Mesothelial cell of epicardium (in vitro differentiated cells): ENCODE measurements around the gene LOXL4. TPM values are rescaled to one million over a fixed set of nuclear protein-coding genes. Genes with fewer than 3 reads are reported as not detected.

Experiments used
- DNase-seq, 2 experiments: peaks; one replicate each; pipeline ENCODE4 v3.0.0; 2021; ENCODE audit warnings: low spot score in 2 of 2; ENCODE audit not compliant: unreplicated experiment in 2 of 2
- H3K27ac Mint-ChIP-seq: 2 replicates; pipeline ENCODE4 v1.8.0; 2021; ENCODE audit warnings: mixed read lengths
- H3K27me3 Mint-ChIP-seq: 2 replicates; pipeline ENCODE4 v1.8.0; 2021; ENCODE audit warnings: low read depth, mixed read lengths
- H3K36me3 Mint-ChIP-seq: 2 replicates; pipeline ENCODE4 v1.8.0; 2021; ENCODE audit warnings: mixed read lengths
- H3K4me1 Mint-ChIP-seq: 2 replicates; pipeline ENCODE4 v1.8.0; 2021; ENCODE audit warnings: mixed read lengths
- H3K4me3 Mint-ChIP-seq: 2 replicates; pipeline ENCODE4 v1.8.0; 2021; ENCODE audit warnings: mild to moderate bottlenecking, moderate library complexity, mixed read lengths
- H3K9me3 Mint-ChIP-seq: 2 replicates; pipeline ENCODE4 v1.8.0; 2021; ENCODE audit warnings: mixed read lengths
- CTCF ChIP-seq: fragments of 200-600 bp; sonication (generic); IDR thresholded peaks from one replicate; pipeline ENCODE4 v1.5.0; 2021; ENCODE audit warnings: antibody characterized with exemption; ENCODE audit not compliant: unreplicated experiment
- total RNA-seq: library from RNA; stranded (reverse); gene quantifications from 3 replicates; pipeline ENCODE4 v1.2.1, GENCODE V29; 2021

The LOXL4 gene
- total RNA-seq, 1 donor from 2014 or later: 7.9 TPM

GRCh38 chr10:98312822-98313221 is 44.8 kb upstream of the LOXL4 start:
- H3K36me3 Mint-ChIP-seq: no peaks in the 10 kb centered on the region
- peaks cover 21% of the 10 kb centered on the region for H3K4me1 Mint-ChIP-seq
- no peak overlapping the region for H3K4me3 Mint-ChIP-seq
- no peaks in the 10 kb centered on the region for H3K9me3 Mint-ChIP-seq
- no peak overlapping the region for H3K27ac Mint-ChIP-seq
- TF ChIP-seq CTCF: no peak
- no peaks in the 10 kb centered on the region for H3K27me3 Mint-ChIP-seq
- no peak for DNase-seq

GRCh38 chr10:98312349-98312748 is 44.4 kb upstream of the LOXL4 start:
- no peak for DNase-seq
- Mint-ChIP-seq H3K9me3 (no peaks in the 10 kb centered on the region), H3K27me3 (no peaks in the 10 kb centered on the region), H3K4me3 (no peak overlapping the region), H3K36me3 (no peaks in the 10 kb centered on the region), H3K4me1 (peaks cover 21% of the 10 kb centered on the region), H3K27ac (no peak overlapping the region)
- no peak for TF ChIP-seq CTCF

- H3K4me3 Mint-ChIP-seq: no peak overlapping the region
These were observed 42.7 kb upstream of the LOXL4 start for GRCh38 chr10:98310701-98311100.

GRCh38 chr10:98309366-98310355 is 41.7 kb upstream of the LOXL4 start:
- H3K36me3 Mint-ChIP-seq: no peaks in the 10 kb centered on the region
- peak; percentile 38 to 78 for DNase-seq
- peaks cover 5% of the 10 kb centered on the region for H3K27me3 Mint-ChIP-seq
- H3K4me3 Mint-ChIP-seq: peak overlapping the region; percentile 49
- H3K9me3 Mint-ChIP-seq: peaks cover 3% of the 10 kb centered on the region
- H3K4me1 Mint-ChIP-seq: peaks cover 16% of the 10 kb centered on the region
- H3K27ac Mint-ChIP-seq: peak overlapping the region; percentile 34
- TF ChIP-seq CTCF: peak; percentile 32

More at GRCh38 chr10:98310701-98311100, 42.7 kb upstream of the LOXL4 start:
- Mint-ChIP-seq H3K4me1 (peaks cover 16% of the 10 kb centered on the region), H3K9me3 (peaks cover 3% of the 10 kb centered on the region), H3K27ac (no peak overlapping the region), H3K27me3 (no peaks in the 10 kb centered on the region), H3K36me3 (no peaks in the 10 kb centered on the region)
- no peak for DNase-seq
- no peak for TF ChIP-seq CTCF

- peak overlapping the region; percentile 49 for H3K4me3 Mint-ChIP-seq
- peaks cover 3% of the 10 kb centered on the region for H3K9me3 Mint-ChIP-seq
- DNase-seq: no peak
- TF ChIP-seq CTCF: no peak
- H3K27ac Mint-ChIP-seq: peak overlapping the region; percentile 34
- peaks cover 12% of the 10 kb centered on the region for H3K27me3 Mint-ChIP-seq
- peaks cover 16% of the 10 kb centered on the region for H3K4me1 Mint-ChIP-seq
- no peaks in the 10 kb centered on the region for H3K36me3 Mint-ChIP-seq
These were observed 40.8 kb upstream of the LOXL4 start for GRCh38 chr10:98308669-98309365.
